C4-2B (cell line): Measurements from ENCODE around the gene PBX1.

Experiments used
- H3K27ac ChIP-seq: fragments of 450-650 bp; 2 replicates; pipeline ENCODE4 v1.5.1; 2017
- CTCF ChIP-seq: fragments of 450-650 bp; conservative IDR thresholded peaks from 2 replicates; pipeline ENCODE4 v1.5.1; 2017; ENCODE audit warnings: mild to moderate bottlenecking
- ZFX ChIP-seq: fragments of 450-650 bp; IDR thresholded peaks from 2 replicates; pipeline ENCODE4 v1.6.1; 2017

Gene PBX1

GRCh38 chr1:164739189-164739588 lies 180.2 kb downstream of the PBX1 start:
- no peak overlapping the region for H3K27ac ChIP-seq
- TF ChIP-seq ZFX = no peak
- no peak for TF ChIP-seq CTCF

- no peak overlapping the region for H3K27ac ChIP-seq
- TF ChIP-seq CTCF (no peak), ZFX (no peak)
These were observed 181.1 kb downstream of the PBX1 start for GRCh38 chr1:164740000-164740526.

DNA sequence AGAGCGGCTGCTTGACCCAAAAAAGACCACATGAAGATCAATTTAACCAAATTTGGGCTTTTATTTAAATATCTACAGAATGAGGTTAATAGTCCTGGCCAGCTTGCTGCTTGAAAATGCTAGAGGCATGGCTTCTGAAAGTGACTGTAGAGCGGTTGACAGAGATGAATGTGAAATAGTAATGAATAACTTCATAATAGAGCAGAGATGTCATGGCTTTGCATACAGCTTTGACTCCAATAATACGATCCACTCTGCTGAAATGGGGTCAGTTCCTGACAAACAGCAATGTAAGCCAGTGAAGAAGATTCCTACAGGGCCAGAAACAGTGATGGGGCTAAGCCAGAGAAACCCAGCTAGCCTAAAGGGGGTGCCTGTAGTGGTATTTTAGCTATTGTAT lies 183.8 kb downstream of the PBX1 start:
- TF ChIP-seq CTCF (no peak), ZFX (no peak)
- H3K27ac ChIP-seq = no peak overlapping the region

DNA sequence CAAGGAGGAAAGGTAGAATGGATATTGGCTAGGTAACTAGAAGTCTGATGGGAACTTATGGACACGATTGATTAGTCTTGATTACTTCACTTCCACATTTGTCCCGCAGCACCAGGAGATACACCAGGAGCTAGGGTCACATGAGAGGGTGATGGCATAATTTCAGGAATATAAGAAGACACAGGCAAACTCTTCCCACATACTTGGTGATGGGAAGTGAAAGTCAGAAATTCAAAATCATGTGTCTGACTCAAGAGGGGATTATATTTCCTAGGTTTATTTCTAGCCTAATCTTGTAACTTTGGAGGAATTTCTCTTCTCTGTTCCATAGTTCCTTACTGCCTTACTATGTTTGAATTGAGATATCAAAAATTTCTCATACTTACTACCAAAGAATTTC lies 185.0 kb downstream of the PBX1 start:
- TF ChIP-seq ZFX (no peak), CTCF (no peak)

GRCh38 chr1:164745736-164746135 lies 186.8 kb downstream of the PBX1 start:
- H3K27ac ChIP-seq = no peak overlapping the region
- TF ChIP-seq ZFX = no peak
- TF ChIP-seq CTCF = no peak

More for the DNA sequence above, 185.0 kb downstream of the PBX1 start:
- H3K27ac ChIP-seq = no peak overlapping the region

DNA sequence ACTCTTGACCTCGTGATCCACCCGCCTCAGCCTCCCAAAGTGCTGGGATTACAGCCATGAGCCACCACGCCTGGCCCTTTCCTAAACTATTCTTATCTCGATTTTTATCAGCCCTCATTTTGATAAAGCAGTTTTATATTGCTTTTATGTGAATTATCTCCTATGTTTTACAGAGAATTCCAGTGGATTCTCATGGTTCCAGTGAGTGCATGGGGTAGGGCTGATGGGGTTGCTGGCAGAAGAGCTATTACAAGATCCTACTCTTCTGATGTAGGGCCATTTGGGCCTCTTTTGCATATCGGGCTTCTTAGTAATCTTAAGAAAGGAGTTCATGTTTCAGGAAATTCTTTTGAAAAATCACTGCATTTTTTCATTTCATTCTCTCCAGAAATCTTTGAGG lies 187.6 kb downstream of the PBX1 start:
- TF ChIP-seq ZFX = no peak
- no peak for TF ChIP-seq CTCF
- H3K27ac ChIP-seq = no peak overlapping the region

DNA sequence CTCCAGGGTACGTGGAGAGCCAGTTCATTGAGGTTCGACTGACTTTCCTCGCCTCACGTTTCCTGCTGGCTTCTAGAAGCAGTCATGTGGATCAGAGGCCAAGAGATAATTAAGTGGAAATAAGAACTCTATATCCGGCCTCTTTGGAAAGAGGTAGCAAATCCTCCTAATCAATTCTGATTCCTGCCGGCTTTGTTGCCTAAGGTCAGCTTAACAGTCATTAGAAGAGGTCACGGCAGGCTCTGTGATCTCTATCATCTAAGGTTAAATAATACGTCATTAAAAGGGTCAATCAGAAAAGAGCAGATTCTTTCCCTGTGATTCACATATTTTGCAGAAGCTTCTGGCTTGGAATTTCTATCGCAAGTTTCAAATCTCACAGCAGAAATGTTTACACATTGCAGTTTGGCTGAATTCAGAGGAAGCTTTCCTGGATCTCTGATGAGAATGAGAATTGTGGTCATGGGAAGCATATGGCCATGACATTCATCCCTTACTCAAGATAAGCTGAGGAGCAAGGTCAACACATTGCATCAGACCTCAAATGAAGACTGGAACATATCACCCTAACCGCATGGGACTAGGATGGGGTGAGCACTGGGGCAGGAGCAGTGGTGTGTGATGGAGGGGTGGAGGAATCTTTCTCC lies 189.4 kb downstream of the PBX1 start:
- TF ChIP-seq ZFX (no peak), CTCF (no peak)
- no peak overlapping the region for H3K27ac ChIP-seq
